ENCODE results near the gene FILIP1.

The FILIP1 gene

GRCh38 chr6:75429061-75429703 is 64.4 kb downstream of the FILIP1 start:
- DNase-seq (ENCODE audit: low spot score), result no peak
- ChIA-PET CTCF (no interaction called here), POLR2A (ENCODE audit: low non-redundant PET) (no interaction called here)
- H3K27ac ChIP-seq, result no peak overlapping the region
- TF ChIP-seq, protein P1, sequence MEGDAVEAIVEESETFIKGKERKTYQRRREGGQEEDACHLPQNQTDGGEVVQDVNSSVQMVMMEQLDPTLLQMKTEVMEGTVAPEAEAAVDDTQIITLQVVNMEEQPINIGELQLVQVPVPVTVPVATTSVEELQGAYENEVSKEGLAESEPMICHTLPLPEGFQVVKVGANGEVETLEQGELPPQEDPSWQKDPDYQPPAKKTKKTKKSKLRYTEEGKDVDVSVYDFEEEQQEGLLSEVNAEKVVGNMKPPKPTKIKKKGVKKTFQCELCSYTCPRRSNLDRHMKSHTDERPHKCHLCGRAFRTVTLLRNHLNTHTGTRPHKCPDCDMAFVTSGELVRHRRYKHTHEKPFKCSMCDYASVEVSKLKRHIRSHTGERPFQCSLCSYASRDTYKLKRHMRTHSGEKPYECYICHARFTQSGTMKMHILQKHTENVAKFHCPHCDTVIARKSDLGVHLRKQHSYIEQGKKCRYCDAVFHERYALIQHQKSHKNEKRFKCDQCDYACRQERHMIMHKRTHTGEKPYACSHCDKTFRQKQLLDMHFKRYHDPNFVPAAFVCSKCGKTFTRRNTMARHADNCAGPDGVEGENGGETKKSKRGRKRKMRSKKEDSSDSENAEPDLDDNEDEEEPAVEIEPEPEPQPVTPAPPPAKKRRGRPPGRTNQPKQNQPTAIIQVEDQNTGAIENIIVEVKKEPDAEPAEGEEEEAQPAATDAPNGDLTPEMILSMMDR (conservative IDR thresholded peaks at IDR 0.05; ENCODE audit: low read depth), result no peak

DNA sequence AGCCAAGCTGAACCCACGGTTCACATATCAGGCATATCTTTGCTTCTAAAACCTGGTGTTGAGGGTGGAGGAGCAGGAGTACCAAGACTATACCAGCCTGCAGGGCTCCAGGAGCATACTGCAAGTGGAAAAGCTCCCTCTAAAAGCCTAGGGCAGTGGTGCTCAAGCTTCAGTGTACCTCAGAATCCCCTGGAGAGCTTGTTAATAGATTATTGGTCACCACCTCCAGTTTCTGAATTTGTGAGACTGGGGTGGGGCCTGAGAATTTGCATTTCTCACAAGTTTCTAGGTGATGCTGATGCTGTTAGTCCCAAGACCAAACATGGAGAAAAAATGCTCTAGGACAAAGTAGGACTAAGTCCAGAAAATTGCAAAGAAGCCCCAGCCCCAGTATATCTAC is 65.4 kb downstream of the FILIP1 start:
- TF ChIP-seq, protein P1 (conservative IDR thresholded peaks at IDR 0.05; ENCODE audit: low read depth), result no peak
- POLR2A ChIA-PET (ENCODE audit: low non-redundant PET), result no interaction called here
- no peak overlapping the region for H3K27ac ChIP-seq
- CTCF ChIA-PET, result interaction anchor here (0.6 kb wide), 1 partner anchor 118 kb away, joined by 3 read pairs; no protein-coding TSS in a partner anchor
- no peak for DNase-seq (ENCODE audit: low spot score)

- DNase-seq (ENCODE audit: low spot score), result no peak
- TF ChIP-seq, protein P1 (conservative IDR thresholded peaks at IDR 0.05; ENCODE audit: low read depth), result no peak
- no peak overlapping the region for H3K27ac ChIP-seq
- POLR2A ChIA-PET (ENCODE audit: low non-redundant PET), result no interaction called here
- CTCF ChIA-PET, result interaction anchor here (0.6 kb wide), 1 partner anchor 119 kb away, joined by 3 read pairs; no protein-coding TSS in a partner anchor
Observed at GRCh38 chr6:75427329-75427728, 66.3 kb downstream of the FILIP1 start.

- CTCF ChIA-PET, result interaction anchor here (0.5 kb wide), 1 partner anchor 116 kb away, joined by 3 read pairs; no protein-coding TSS in a partner anchor
- TF ChIP-seq, protein P1 (conservative IDR thresholded peaks at IDR 0.05; ENCODE audit: low read depth), result no peak
- POLR2A ChIA-PET (ENCODE audit: low non-redundant PET), result no interaction called here
- H3K27ac ChIP-seq, result no peak overlapping the region
- DNase-seq (ENCODE audit: low spot score), result no peak
Observed at GRCh38 chr6:75424618-75425548, 68.7 kb downstream of the FILIP1 start.

GRCh38 chr6:75423386-75423785 is 70.2 kb downstream of the FILIP1 start:
- TF ChIP-seq, protein P1 (conservative IDR thresholded peaks at IDR 0.05; ENCODE audit: low read depth), result no peak
- POLR2A ChIA-PET (ENCODE audit: low non-redundant PET), result no interaction called here

DNA sequence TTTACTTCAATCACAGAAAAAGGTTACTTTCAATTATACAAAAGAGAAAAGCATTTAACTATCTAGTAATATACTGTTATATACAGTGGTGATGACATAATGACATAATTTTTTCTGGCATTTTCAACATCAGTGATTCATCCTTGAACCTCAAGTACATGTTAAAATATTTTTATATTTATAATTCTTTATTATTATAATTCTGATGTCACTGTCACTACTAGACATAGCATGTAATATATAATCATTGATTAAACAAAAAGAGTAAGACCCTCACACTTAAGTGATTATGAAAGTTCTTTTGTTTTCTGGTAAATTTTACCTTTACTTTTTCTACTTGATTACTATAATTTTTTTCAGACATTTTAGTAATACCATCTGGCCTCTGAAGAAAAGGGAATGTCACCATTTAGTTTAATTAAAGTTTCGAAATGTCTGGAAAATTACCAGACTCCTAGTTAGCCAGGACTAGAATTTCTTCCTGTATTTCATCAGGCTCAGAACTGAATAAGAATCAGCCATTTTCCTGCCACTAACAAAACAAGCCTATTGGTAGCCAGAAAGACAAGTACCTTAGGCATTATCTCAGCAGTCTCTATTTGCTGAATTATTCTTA is 71.5 kb downstream of the FILIP1 start:
- TF ChIP-seq, protein P1 (conservative IDR thresholded peaks at IDR 0.05; ENCODE audit: low read depth), result no peak
- ChIA-PET POLR2A (ENCODE audit: low non-redundant PET) (no interaction called here), CTCF (no interaction called here)
- no peak for DNase-seq (ENCODE audit: low spot score)
- no peak overlapping the region for H3K27ac ChIP-seq

More at GRCh38 chr6:75423386-75423785, 70.2 kb downstream of the FILIP1 start:
- no peak for DNase-seq (ENCODE audit: low spot score)
- CTCF ChIA-PET, result no interaction called here
- no peak overlapping the region for H3K27ac ChIP-seq

Data from RWPE1 (cell line).